ENCODE measurements around the gene TREML1.

DNA sequence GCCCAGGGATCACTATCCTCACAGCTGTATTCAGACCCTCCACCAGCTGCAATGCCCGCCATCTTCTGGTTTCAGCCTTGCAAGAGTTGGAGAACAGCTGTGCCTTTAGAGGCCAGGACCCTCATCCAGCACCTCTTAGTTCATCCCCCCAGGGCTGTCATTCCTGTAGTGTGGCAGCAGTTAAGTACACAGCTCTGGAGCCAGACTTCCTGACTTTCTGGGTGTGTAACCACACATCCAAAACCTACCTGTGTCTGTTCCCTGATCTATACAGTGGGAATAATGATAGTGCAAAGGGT, 9.2 kb upstream of the TREML1 start:
- TF ChIP-seq POLR2AphosphoS5 (IDR thresholded peaks at IDR 0.05) = no peak
- TF ChIP-seq CTCF (IDR thresholded peaks at IDR 0.05) = no peak
- no peak for TF ChIP-seq POLR2A (IDR thresholded peaks at IDR 0.05)

All from sigmoid colon (tissue), 4 donors.